RWPE2 (cell line): ENCODE results near the gene MYMK.

Experiments
- ATAC-seq: fragments of 200-7000 bp; cut with Tn5 transposase; 3 replicates; pipeline ENCODE4 v1.9.1; 2021; ENCODE audit warnings: low read depth
- DNase-seq: peaks from one replicate; pipeline ENCODE4 v3.0.0-alpha.2; 2020; ENCODE audit warnings: low spot score
- H3K27ac ChIP-seq: fragments of 450-650 bp; 2 replicates; pipeline ENCODE4 v1.5.1; 2017; ENCODE audit warnings: mild to moderate bottlenecking; ENCODE audit not compliant: poor library complexity, severe bottlenecking
- H3K27me3 ChIP-seq: fragments of 250-450 bp; sonication (Bioruptor Pico); 2 replicates; pipeline ENCODE4 v1.5.1; 2021; ENCODE audit warnings: mild to moderate bottlenecking, moderate library complexity; ENCODE audit not compliant: insufficient read depth, poor library complexity, severe bottlenecking
- H3K36me3 ChIP-seq: fragments of 250-450 bp; sonication (Bioruptor Pico); 2 replicates; pipeline ENCODE4 v1.5.1; 2020; ENCODE audit warnings: low read depth, mild to moderate bottlenecking, moderate library complexity
- H3K4me1 ChIP-seq: fragments of 250-450 bp; sonication (Bioruptor Pico); 2 replicates; pipeline ENCODE4 v1.5.1; 2021; ENCODE audit warnings: mild to moderate bottlenecking, moderate library complexity; ENCODE audit not compliant: insufficient read depth, poor library complexity, severe bottlenecking
- H3K4me3 ChIP-seq: fragments of 250-450 bp; sonication (Bioruptor Pico); 2 replicates; pipeline ENCODE4 v1.5.1; 2021; ENCODE audit warnings: mild to moderate bottlenecking, moderate library complexity; ENCODE audit not compliant: severe bottlenecking
- H3K9me3 ChIP-seq: fragments of 250-450 bp; sonication (Bioruptor Pico); 2 replicates; pipeline ENCODE4 v1.5.1; 2021; ENCODE audit warnings: mild to moderate bottlenecking, moderate library complexity; ENCODE audit not compliant: severe bottlenecking
- CTCF ChIP-seq: fragments of 450-650 bp; IDR thresholded peaks from one replicate; pipeline ENCODE4 v1.5.1; 2017; ENCODE audit warnings: mild to moderate bottlenecking, moderate library complexity; ENCODE audit not compliant: poor library complexity, severe bottlenecking

Gene MYMK

DNA sequence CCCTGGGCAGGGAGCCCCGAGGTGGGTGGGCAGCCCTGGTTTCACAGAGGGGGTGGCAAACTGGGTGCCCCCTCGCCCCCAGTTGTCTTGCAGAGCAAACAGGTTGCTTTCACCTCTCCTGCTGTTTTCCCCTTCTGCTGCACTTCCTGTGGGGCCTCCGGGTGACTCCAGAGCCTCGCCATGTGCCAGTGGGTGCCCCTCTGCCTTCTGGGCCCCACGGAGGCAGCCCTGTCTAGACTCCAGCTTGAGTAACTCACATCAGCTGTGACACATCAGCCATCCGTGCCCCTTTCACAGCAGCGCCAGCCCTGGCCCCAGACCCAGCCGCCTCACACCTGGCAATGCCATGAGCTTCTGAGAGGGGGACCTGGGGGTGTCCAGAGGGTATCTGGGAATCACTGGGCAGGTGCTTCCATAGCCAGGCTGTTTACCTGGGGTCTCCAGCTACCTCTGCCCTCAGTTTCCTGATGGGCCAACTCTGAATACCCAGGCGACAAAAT is 46.7 kb upstream of the MYMK start:
- H3K36me3 ChIP-seq, result no peaks in the 10 kb centered on the region
- no peak for TF ChIP-seq CTCF
- H3K27me3 ChIP-seq, result peaks cover 25% of the 10 kb centered on the region
- H3K4me3 ChIP-seq, result no peak overlapping the region
- no peaks in the 10 kb centered on the region for H3K4me1 ChIP-seq
- H3K27ac ChIP-seq, result no peak overlapping the region
- H3K9me3 ChIP-seq, result no peaks in the 10 kb centered on the region
- no peak for DNase-seq
- no peak for ATAC-seq

- TF ChIP-seq CTCF, result no peak
These were observed 45.9 kb upstream of the MYMK start for GRCh38 chr9:133570691-133571080.

GRCh38 chr9:133569891-133570690 is 45.3 kb upstream of the MYMK start:
- Histone ChIP-seq H3K36me3 (no peaks in the 10 kb centered on the region), H3K9me3 (no peaks in the 10 kb centered on the region), H3K27ac (no peak overlapping the region), H3K4me3 (no peak overlapping the region), H3K27me3 (peaks cover 25% of the 10 kb centered on the region), H3K4me1 (no peaks in the 10 kb centered on the region)
- DNase-seq, result no peak
- ATAC-seq, result no peak
- no peak for TF ChIP-seq CTCF

More at GRCh38 chr9:133570691-133571080, 45.9 kb upstream of the MYMK start:
- ATAC-seq (no peak), DNase-seq (no peak)
- H3K36me3 ChIP-seq, result no peaks in the 10 kb centered on the region
- peaks cover 25% of the 10 kb centered on the region for H3K27me3 ChIP-seq
- no peak overlapping the region for H3K27ac ChIP-seq
- no peaks in the 10 kb centered on the region for H3K4me1 ChIP-seq
- no peaks in the 10 kb centered on the region for H3K9me3 ChIP-seq
- no peak overlapping the region for H3K4me3 ChIP-seq

DNA sequence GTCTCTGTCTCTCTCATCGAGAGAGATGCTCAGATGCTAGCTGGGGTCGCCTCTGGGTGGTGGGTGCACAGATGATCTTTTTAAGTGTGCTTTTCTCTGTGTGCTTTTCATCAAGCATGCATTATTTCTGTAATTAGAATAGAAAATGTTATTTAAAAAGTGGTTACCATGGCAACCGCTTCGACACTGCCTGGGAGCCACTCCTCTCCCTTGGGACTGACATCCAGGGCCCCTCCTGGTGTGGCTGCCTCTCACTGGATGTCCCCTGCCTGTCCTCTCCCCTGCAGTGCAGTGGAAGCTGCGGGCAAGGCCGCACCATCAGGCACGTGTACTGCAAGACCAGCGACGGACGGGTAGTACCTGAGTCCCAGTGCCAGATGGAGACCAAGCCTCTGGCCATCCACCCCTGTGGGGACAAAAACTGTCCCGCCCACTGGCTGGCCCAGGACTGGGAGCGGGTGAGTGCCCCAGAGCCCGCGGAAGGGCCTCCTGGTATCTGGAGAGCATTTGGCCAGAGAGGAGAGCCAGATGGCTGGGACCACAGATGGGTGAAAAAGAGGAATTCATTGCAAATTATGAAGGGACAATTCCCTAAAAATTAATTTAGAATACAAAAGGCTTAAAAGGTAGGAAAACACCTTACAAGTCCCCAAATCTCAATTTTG is 44.5 kb upstream of the MYMK start:
- no peak for TF ChIP-seq CTCF
- no peaks in the 10 kb centered on the region for H3K4me1 ChIP-seq
- peaks cover 22% of the 10 kb centered on the region for H3K27me3 ChIP-seq
- H3K4me3 ChIP-seq, result no peak overlapping the region
- H3K27ac ChIP-seq, result no peak overlapping the region
- DNase-seq, result no peak
- H3K9me3 ChIP-seq, result no peaks in the 10 kb centered on the region
- no peaks in the 10 kb centered on the region for H3K36me3 ChIP-seq
- ATAC-seq, result no peak

- no peaks in the 10 kb centered on the region for H3K9me3 ChIP-seq
- H3K4me3 ChIP-seq, result no peak overlapping the region
- ATAC-seq (no peak), DNase-seq (no peak)
- H3K4me1 ChIP-seq, result no peaks in the 10 kb centered on the region
- no peak overlapping the region for H3K27ac ChIP-seq
- no peaks in the 10 kb centered on the region for H3K36me3 ChIP-seq
- TF ChIP-seq CTCF, result no peak
- peaks cover 15% of the 10 kb centered on the region for H3K27me3 ChIP-seq
These were observed 43.4 kb upstream of the MYMK start for GRCh38 chr9:133568186-133568585.
